ENCODE measurements around the gene ARHGAP45. TPM values are rescaled to one million over a fixed set of nuclear protein-coding genes. Genes with fewer than 3 reads are reported as not detected.

Gene ARHGAP45
- total and polyA plus RNA-seq, 9 of the 15 experiments (the other 6 are each of a cell fraction or from before 2014, with no cell fraction given) = 0.08 to 22.1 (median 4.2) TPM

- TF ChIP-seq ZFX (CRISPR knock-in tag; IDR thresholded peaks at IDR 0.05) = peak; percentile 44
- TF ChIP-seq FOXK1 (CRISPR knock-in tag; IDR thresholded peaks at IDR 0.05; ENCODE audit: borderline replicate concordance) = no peak
- TF ChIP-seq RCOR1 (IDR thresholded peaks at IDR 0.05; ENCODE audit: borderline replicate concordance in 1 of 2, low read depth in 2 of 2, low read length in 2 of 2) = no peak
- TF ChIP-seq PHF21A (IDR thresholded peaks at IDR 0.05; ENCODE audit: borderline replicate concordance, low read depth) = no peak
- no peak for TF ChIP-seq ZNF696 (CRISPR knock-in tag; conservative IDR thresholded peaks at IDR 0.05)
- no peak for TF ChIP-seq TCF3 (CRISPR knock-in tag; IDR thresholded peaks at IDR 0.05)
- peak; percentile 47; the same call in 1 of the 2 replicates for TF ChIP-seq EP300 (IDR thresholded peaks at IDR 0.05; ENCODE audit: low read length)
- TF ChIP-seq TEAD2 (tag; IDR thresholded peaks at IDR 0.05) = no peak
- TF ChIP-seq TCF7 (IDR thresholded peaks at IDR 0.05; ENCODE audit: borderline replicate concordance) = no peak
- no peak for TF ChIP-seq SMC3 (conservative IDR thresholded peaks at IDR 0.05; ENCODE audit: insufficient read depth, low read depth, low read length)
- TF ChIP-seq U2AF2 (optimal IDR thresholded peaks at IDR 0.05; ENCODE audit: low read depth, low read length) = no peak
- no peak; a peak in 1 of 4 replicates for TF ChIP-seq RAD21 (CRISPR knock-in tag; conservative IDR thresholded peaks at IDR 0.05 in 1 of 2, IDR thresholded peaks at IDR 0.05 in 1 of 2)
- no peak for TF ChIP-seq SETDB1 (IDR thresholded peaks at IDR 0.05; ENCODE audit: low read length)
- no peak for TF ChIP-seq IFI16 (CRISPR knock-in tag; IDR thresholded peaks at IDR 0.05)
- TF ChIP-seq NFIX (CRISPR knock-in tag; IDR thresholded peaks at IDR 0.05; ENCODE audit: low read depth) = no peak
- TF ChIP-seq MCM5 (IDR thresholded peaks at IDR 0.05; ENCODE audit: low read depth) = no peak
- peak; percentile 65 for TF ChIP-seq RB1 (IDR thresholded peaks at IDR 0.05; ENCODE audit: low read depth)
- TF ChIP-seq RFX1 (IDR thresholded peaks at IDR 0.05) = no peak
- TF ChIP-seq PHB2 (IDR thresholded peaks at IDR 0.05; ENCODE audit: low read depth) = no peak
- no peak for TF ChIP-seq ZNF197 (CRISPR knock-in tag; IDR thresholded peaks at IDR 0.05; ENCODE audit: low read depth)
- no peak for TF ChIP-seq PPARD (CRISPR knock-in tag; IDR thresholded peaks at IDR 0.05)
- no peak for TF ChIP-seq SAFB2 (IDR thresholded peaks at IDR 0.05; ENCODE audit: borderline replicate concordance, low read depth, low read length, severe bottlenecking)
- no peak for TF ChIP-seq E2F1 (CRISPR knock-in tag; IDR thresholded peaks at IDR 0.05)
- TF ChIP-seq NR2C1 (IDR thresholded peaks at IDR 0.05) = no peak
- TF ChIP-seq NR2C1 (tag; IDR thresholded peaks at IDR 0.05) = 0 out of 2 replicates have a peak, but pooled peaks have one; percentile 48
- no peak for TF ChIP-seq ZC3H11A (IDR thresholded peaks at IDR 0.05; ENCODE audit: low read depth, low read length)
- TF ChIP-seq MTA1 (IDR thresholded peaks at IDR 0.05; ENCODE audit: borderline replicate concordance) = peak; percentile 82; the same call in 1 of the 2 replicates
- no peak for TF ChIP-seq CBFA2T3 (IDR thresholded peaks at IDR 0.05)
- TF ChIP-seq KDM5B (IDR thresholded peaks at IDR 0.05; ENCODE audit: insufficient replicate concordance, low read depth, low read length) = peak; percentile 50
- no peak for TF ChIP-seq STAT5B (CRISPR knock-in tag; IDR thresholded peaks at IDR 0.05)
These were observed 28.2 kb downstream of the ARHGAP45 start, which contains the start of gene POLR2E (continued) for GRCh38 chr19:1094978-1095701.
